ENCODE results near the gene CD200.
"Not testable (repeated sequence)": the region's sequence is repeated elsewhere in the genome, so short reads cannot be mapped to it uniquely, and the experiment has no call there.

CD200 gene

GRCh38 chr3:112362221-112362620 is 29.3 kb downstream of the CD200 start:
- DNase-seq = no peak

GRCh38 chr3:112364291-112364690 is 31.3 kb downstream of the CD200 start:
- no peak for DNase-seq

GRCh38 chr3:112365035-112365434 is 32.1 kb downstream of the CD200 start:
- no peak for DNase-seq

GRCh38 chr3:112365636-112366035 is 32.7 kb downstream of the CD200 start:
- no peak for DNase-seq

GRCh38 chr3:112366522-112366921 is 33.6 kb downstream of the CD200 start:
- no peak for DNase-seq

DNA sequence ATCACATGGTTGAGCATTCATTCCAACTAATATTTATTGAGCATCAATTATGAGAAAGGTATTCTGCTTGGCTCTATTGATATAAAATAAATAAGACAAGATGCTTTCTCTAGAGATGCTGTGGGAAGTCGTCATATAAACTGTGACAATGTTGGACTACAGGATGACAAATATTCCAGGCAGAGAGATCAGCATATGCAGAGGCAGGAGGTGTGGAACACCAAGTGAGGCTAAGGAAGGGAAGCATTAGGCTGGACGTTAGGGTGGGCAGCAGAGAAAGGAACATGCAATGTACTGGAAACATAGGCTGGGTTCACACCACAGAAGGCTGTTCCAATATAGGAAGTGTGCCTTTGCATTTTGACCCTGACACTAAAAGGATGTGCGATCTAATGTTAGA is 38.6 kb downstream of the CD200 start:
- DNase-seq = no peak

DNA sequence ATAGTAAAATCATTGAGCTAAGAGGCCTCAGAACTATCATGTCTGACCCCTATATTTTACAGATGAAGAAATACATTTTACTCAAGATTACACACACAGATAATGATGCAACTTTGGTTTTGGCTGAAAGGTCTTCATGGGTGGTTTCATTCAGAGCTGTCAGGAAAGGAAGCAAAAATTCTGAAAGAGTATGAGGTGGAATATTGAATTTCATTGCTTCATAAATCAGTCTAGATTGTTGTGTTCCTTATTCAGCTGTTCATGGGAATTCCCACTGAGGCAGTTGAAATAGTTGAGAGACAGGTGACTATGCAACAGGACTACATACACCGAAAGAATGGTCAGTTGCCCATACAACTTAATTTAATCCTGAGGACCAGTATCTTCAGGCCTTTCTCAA is 39.4 kb downstream of the CD200 start:
- no peak for DNase-seq

DNA sequence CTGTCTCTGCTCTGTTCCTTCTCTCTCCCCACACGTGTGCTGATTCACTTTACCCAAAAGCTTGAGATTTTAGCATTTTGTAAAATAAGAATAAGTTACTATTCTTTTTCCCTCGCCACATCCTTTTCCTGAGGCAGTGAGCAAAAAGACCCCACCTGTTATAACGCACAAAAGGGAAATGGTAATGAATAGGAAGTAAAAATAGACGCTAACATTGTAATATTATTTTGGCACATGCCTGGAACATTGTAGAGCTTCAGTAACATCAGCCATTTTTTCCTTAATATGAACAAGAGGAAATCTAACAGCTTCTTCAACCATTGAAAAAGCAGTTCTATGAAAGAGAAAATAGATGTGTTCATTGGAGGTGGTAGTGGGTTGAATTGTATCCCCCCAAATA is 40.5 kb downstream of the CD200 start:
- DNase-seq = no peak

DNA sequence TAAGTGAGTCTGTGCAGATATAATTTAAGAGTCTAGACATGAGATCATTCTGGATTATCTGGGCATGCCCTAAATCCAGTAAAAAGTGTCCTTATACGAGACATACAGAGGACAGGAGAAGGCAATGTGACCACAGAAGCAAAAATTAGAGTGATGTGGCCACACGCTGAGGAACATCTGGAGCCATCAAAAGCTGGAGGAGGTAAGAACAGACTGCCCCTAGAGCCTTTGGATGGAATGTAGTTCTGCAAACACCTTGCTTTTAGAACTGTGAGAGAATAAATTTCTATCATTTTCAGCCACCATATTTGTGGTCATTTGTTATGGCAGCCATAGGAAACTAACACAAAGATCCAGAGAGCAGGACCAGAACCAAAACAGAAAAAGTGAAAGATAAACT is 41.0 kb downstream of the CD200 start:
- no peak for DNase-seq

GRCh38 chr3:112374333-112374734 is 41.4 kb downstream of the CD200 start:
- no peak for DNase-seq

DNA sequence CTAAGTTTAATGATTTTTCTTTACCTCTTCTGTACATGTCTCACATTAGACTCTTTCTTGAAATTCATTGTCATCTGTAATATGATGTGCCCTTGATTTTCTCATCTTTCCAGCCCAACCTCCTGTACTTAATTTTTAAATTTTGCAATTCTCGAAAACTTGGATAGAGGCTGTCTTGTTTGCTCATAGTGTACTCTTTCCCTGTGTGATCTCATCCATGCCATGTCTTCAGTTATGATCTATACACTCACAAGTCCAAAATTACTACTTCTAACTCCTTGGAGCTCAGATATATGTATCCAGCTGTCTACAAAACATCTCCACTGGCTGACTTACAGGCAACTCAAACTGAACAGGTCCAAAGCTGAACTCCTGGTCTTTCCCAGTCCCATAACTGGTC is 42.2 kb downstream of the CD200 start:
- DNase-seq = no peak

GRCh38 chr3:112376241-112376911 is 43.4 kb downstream of the CD200 start:
- DNase-seq = no peak

GRCh38 chr3:112376992-112377391 is 44.0 kb downstream of the CD200 start:
- DNase-seq = no peak

- DNase-seq = no peak
These were observed 44.7 kb downstream of the CD200 start for GRCh38 chr3:112377568-112378071.

DNA sequence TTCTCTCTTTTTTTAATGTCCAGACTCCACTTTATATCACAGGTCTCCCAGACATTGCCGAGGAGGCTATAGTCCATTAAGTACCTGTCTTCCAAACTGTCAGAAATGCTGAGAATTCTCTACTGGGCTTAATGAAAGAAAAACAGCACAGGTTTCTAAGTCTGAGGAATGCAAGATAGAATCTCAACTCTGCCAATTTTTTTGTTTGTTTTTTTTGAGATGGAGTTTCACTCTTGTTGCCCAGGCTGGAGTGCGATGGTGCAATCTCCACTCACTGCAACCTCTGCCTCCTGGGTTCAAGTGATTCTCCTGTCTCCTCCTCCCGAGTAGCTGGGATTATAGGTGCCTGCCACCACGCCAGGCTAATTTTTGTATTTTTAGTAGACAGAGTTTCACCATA is 45.4 kb downstream of the CD200 start:
- DNase-seq = not testable (repeated sequence)

GRCh38 chr3:112379020-112379690 is 46.2 kb downstream of the CD200 start:
- DNase-seq = no peak

DNA sequence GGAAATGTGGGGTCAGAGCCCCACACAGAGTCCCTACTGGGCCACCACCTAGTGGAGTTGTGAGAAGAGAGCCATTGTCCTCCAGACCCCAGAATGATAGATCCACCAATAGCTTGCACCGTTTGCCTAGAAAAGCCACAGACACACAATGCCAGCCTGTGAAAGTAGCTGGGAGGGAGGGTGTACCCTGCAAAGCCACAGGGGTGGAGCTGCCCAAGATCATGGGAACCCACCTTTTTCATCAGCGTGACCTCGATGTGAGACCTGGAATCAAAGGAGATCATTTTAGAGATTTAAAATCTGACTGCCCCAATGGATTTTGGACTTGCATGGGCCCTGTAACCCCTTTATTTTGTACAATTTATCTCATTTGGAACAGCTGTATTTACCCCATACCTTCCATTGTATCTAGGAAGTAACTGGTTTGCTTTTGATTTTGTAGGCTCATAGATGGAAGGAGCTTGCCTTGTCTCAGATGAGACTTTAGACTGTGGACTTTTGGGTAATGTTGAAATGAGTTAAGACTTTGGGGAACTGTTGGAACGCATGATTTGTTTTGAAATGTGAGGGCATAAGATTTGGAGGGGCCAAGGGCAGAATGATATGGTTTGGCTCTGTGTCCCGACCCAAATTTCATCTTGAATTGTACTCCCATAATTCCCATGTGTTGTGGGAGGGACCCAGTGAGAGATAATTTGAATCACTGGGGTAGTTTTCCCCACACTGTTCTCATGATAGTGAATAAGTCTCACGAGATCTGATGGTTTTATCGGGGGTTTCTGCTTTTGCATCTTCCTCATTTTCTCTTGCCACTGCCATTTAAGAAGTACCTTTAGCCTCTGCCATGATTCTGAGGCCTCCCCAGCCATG is 49.0 kb downstream of the CD200 start:
- DNase-seq = no peak

DNA sequence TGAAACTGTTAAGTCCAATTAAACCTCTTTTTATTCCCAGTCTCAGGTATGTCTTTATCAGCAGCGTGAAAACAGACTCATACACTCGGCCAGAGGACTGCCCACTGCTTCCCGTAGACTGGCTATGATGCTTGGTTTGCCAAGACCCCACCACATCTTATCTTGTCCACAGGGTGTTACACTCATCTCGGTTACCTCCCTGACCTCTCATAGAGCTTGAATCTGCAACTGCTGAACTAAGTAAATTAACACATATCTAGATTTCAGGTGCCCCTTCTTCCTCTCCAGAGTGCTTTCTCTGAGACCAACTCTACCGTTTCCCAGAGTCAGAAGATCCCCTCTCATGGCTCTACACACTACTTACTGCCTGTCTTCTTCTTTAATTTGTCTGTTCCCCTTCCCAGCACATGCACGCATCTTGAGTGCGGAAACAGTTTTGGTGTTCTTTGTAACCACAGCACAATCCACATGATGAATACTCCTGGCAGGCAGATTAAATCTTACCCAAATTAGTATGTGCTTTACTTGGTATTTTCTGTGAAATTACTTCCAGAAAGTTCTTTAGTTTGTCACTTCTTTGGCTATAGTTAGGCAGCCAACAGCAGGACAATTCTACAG is 49.7 kb downstream of the CD200 start:
- DNase-seq = peak; percentile 19

DNA sequence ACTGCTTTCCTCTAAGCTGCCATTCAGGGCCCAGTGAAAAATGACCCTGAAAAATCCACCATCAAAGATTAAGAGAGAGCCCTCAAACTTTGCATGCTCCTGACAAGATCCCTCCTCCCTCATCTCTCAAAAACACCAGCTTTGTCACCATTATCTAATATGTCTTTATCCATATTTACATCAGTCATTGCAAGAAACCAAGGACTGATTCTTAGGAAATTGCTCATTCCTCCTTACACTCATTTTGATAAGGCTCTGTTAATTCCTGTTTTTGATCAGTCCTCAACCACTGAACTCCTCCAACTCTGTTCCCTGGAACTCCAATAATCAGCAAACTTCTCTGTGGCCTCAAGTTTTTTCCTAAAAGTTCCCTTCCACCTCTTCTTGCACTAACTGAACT is 51.8 kb downstream of the CD200 start:
- no peak for DNase-seq

DNA sequence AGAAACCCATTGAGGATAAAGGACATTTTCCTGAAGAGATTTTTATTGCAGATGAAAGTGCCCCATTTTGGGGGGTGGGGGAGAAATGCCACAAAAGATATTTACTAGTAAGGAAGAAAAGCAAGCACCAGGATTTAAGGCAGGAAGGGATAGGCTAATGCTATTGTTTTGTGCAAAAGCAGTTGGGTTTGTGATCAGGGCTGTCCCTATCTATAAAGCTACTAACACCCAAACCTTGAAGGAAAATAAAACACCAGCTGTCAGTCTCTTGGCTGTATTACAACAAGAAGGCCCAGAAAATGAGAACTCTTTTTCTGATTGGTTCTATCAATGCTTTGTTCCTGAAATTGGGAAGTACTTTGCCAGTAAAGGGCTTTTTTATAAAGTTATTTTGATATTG is 56.0 kb downstream of the CD200 start:
- no peak for DNase-seq

GRCh38 chr3:112389961-112390360 is 57.0 kb downstream of the CD200 start:
- no peak for DNase-seq

- no peak for DNase-seq
These were observed 58.1 kb downstream of the CD200 start for GRCh38 chr3:112390783-112391641.

Data from activated CD4-positive, alpha-beta T cell treated with anti-CD3 and anti-CD28 coated beads, Interleukin-2, amount 50 U/mL, for 16 hours (primary cell).